Type B pancreatic cell (in vitro differentiated cells): ENCODE results near the gene TDO2. TPM values are rescaled to one million over a fixed set of nuclear protein-coding genes. Genes with fewer than 3 reads are reported as not detected.
"Not testable (repeated sequence)": the region's sequence is repeated elsewhere in the genome, so short reads cannot be mapped to it uniquely, and the experiment has no call there.

Experiments
- DNase-seq: peaks from one replicate; pipeline ENCODE4 v3.0.0; 2021; ENCODE audit warnings: mixed read lengths; ENCODE audit not compliant: unreplicated experiment; ENCODE audit errors: extremely low spot score
- H3K27ac Mint-ChIP-seq: 2 replicates; pipeline ENCODE4 v1.8.0; 2021; ENCODE audit warnings: mild to moderate bottlenecking, mixed read lengths
- H3K27me3 Mint-ChIP-seq: 2 replicates; pipeline ENCODE4 v1.8.0; 2021; ENCODE audit warnings: mixed read lengths
- H3K36me3 Mint-ChIP-seq: 2 replicates; pipeline ENCODE4 v1.8.0; 2021; ENCODE audit warnings: mixed read lengths
- H3K4me1 Mint-ChIP-seq: one replicate; pipeline ENCODE4 v1.8.0; 2021; ENCODE audit warnings: mixed read lengths; ENCODE audit not compliant: unreplicated experiment
- H3K4me3 Mint-ChIP-seq: 2 replicates; pipeline ENCODE4 v1.8.0; 2021; ENCODE audit warnings: mild to moderate bottlenecking, mixed read lengths
- H3K9me3 Mint-ChIP-seq: 2 replicates; pipeline ENCODE4 v1.8.0; 2021; ENCODE audit warnings: mixed read lengths
- CTCF ChIP-seq: fragments of 200-600 bp; sonication (generic); conservative IDR thresholded peaks from 2 replicates; pipeline ENCODE4 v1.5.0; 2021; ENCODE audit warnings: antibody characterized with exemption, mild to moderate bottlenecking
- total RNA-seq: library from RNA; stranded (reverse); gene quantifications from 2 replicates; pipeline ENCODE4 v1.2.1, GENCODE V29; 2021; ENCODE audit warnings: low replicate concordance

TDO2 gene
- total RNA-seq, 1 donor from 2014 or later: 10.6 TPM

GRCh38 chr4:155921597-155921996 is 18.1 kb downstream of the TDO2 start:
- H3K36me3 Mint-ChIP-seq: peaks cover 6% of the 10 kb centered on the region
- no peak for DNase-seq
- no peaks in the 10 kb centered on the region for H3K27me3 Mint-ChIP-seq
- no peak for TF ChIP-seq CTCF
- H3K9me3 Mint-ChIP-seq: no peaks in the 10 kb centered on the region
- no peak overlapping the region for H3K4me3 Mint-ChIP-seq
- H3K27ac Mint-ChIP-seq: no peak overlapping the region
- H3K4me1 Mint-ChIP-seq: no peaks in the 10 kb centered on the region

- no peaks in the 10 kb centered on the region for H3K27me3 Mint-ChIP-seq
- TF ChIP-seq CTCF: no peak
- peaks cover 10% of the 10 kb centered on the region for H3K36me3 Mint-ChIP-seq
- H3K27ac Mint-ChIP-seq: no peak overlapping the region
- no peaks in the 10 kb centered on the region for H3K9me3 Mint-ChIP-seq
- no peak overlapping the region for H3K4me3 Mint-ChIP-seq
- no peak for DNase-seq
- no peaks in the 10 kb centered on the region for H3K4me1 Mint-ChIP-seq
Observed at GRCh38 chr4:155924637-155925036, 21.1 kb downstream of the TDO2 start.

GRCh38 chr4:155929833-155930232 is 26.3 kb downstream of the TDO2 start:
- Mint-ChIP-seq H3K4me1 (no peaks in the 10 kb centered on the region), H3K9me3 (peaks cover 10% of the 10 kb centered on the region), H3K27me3 (no peaks in the 10 kb centered on the region), H3K4me3 (no peak overlapping the region), H3K36me3 (peaks cover 4% of the 10 kb centered on the region), H3K27ac (no peak overlapping the region)
- no peak for TF ChIP-seq CTCF
- DNase-seq: no peak

GRCh38 chr4:155930330-155930729 is 26.8 kb downstream of the TDO2 start:
- peaks cover 12% of the 10 kb centered on the region for H3K9me3 Mint-ChIP-seq
- H3K27ac Mint-ChIP-seq: no peak overlapping the region
- no peak for DNase-seq
- H3K4me3 Mint-ChIP-seq: no peak overlapping the region
- H3K4me1 Mint-ChIP-seq: no peaks in the 10 kb centered on the region
- peaks cover 5% of the 10 kb centered on the region for H3K36me3 Mint-ChIP-seq
- no peak for TF ChIP-seq CTCF
- no peaks in the 10 kb centered on the region for H3K27me3 Mint-ChIP-seq

GRCh38 chr4:155931634-155932033 is 28.1 kb downstream of the TDO2 start:
- H3K9me3 Mint-ChIP-seq: peaks cover 14% of the 10 kb centered on the region
- TF ChIP-seq CTCF: no peak
- no peak for DNase-seq
- no peak overlapping the region for H3K27ac Mint-ChIP-seq
- H3K4me3 Mint-ChIP-seq: no peak overlapping the region
- no peaks in the 10 kb centered on the region for H3K27me3 Mint-ChIP-seq
- peaks cover 10% of the 10 kb centered on the region for H3K36me3 Mint-ChIP-seq
- H3K4me1 Mint-ChIP-seq: no peaks in the 10 kb centered on the region

GRCh38 chr4:155934634-155935033 is 31.1 kb downstream of the TDO2 start:
- H3K4me1 Mint-ChIP-seq, H3K36me3 Mint-ChIP-seq, H3K27ac Mint-ChIP-seq, DNase-seq, H3K27me3 Mint-ChIP-seq, H3K4me3 Mint-ChIP-seq: not testable (repeated sequence)
- H3K9me3 Mint-ChIP-seq: peaks cover 14% of the 10 kb centered on the region
